Measurements from ENCODE around the gene PPARD. TPM values are rescaled to one million over a fixed set of nuclear protein-coding genes. Genes with fewer than 3 reads are reported as not detected.

PPARD gene
- total and polyA plus RNA-seq, 2 of the 13 experiments (the other 11 are each of a cell fraction or from before 2014, with no cell fraction given): 6.1 to 13.3 TPM

DNA sequence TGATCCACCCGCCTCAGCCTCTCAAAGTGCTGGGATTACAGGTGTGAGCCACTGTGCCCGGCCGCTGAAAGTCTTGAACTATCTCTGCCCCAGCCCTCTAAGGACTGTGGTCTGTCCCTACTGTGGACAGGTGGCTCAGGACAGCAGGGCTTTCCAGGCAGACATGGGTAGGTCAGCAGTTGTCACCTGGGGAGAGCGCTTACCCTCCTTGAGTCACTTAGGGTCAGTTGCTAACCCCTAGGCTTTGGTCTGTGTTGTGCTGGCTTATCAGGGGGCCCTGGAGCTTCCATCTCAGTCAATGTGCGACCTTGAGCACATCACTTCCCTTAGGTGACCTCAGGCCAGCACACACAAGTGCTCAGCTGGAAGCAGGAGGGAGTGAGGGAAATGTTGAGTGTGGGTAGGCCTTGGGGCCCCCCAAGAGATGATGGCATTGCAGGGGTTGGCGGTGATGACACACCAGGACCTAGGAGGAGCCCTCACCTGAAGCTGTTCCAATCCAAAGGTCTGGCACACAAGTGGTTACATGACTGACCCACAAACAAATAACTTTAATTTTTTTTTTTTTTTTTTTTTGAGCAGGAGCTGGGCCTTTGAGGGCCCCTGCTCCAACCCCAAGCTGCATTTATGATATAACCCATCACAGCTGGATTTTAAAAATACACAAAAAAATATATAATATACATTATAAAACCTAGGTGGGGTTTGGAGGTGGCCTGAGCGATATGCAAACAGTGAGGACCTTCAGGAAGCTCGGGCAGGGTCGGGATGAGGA lies 130.9 kb downstream of the PPARD start (continued):
- TF ChIP-seq, protein P1, sequence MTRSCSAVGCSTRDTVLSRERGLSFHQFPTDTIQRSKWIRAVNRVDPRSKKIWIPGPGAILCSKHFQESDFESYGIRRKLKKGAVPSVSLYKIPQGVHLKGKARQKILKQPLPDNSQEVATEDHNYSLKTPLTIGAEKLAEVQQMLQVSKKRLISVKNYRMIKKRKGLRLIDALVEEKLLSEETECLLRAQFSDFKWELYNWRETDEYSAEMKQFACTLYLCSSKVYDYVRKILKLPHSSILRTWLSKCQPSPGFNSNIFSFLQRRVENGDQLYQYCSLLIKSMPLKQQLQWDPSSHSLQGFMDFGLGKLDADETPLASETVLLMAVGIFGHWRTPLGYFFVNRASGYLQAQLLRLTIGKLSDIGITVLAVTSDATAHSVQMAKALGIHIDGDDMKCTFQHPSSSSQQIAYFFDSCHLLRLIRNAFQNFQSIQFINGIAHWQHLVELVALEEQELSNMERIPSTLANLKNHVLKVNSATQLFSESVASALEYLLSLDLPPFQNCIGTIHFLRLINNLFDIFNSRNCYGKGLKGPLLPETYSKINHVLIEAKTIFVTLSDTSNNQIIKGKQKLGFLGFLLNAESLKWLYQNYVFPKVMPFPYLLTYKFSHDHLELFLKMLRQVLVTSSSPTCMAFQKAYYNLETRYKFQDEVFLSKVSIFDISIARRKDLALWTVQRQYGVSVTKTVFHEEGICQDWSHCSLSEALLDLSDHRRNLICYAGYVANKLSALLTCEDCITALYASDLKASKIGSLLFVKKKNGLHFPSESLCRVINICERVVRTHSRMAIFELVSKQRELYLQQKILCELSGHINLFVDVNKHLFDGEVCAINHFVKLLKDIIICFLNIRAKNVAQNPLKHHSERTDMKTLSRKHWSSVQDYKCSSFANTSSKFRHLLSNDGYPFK (CRISPR knock-in tag; IDR thresholded peaks at IDR 0.05; ENCODE audit: borderline replicate concordance): no peak
- TF ChIP-seq ZMAT3 (CRISPR knock-in tag; conservative IDR thresholded peaks at IDR 0.05) (no peak), SAP130 (CRISPR knock-in tag; IDR thresholded peaks at IDR 0.05; ENCODE audit: low read depth) (peak; percentile 37; the same call in 1 of the 2 replicates), DMAP1 (CRISPR knock-in tag; IDR thresholded peaks at IDR 0.05) (no peak), RXRA (CRISPR knock-in tag; IDR thresholded peaks at IDR 0.05) (peak; percentile 87), KDM2A (CRISPR knock-in tag; IDR thresholded peaks at IDR 0.05; ENCODE audit: borderline replicate concordance, low read depth) (0 out of 2 replicates have a peak, but pooled peaks have one; percentile 18), NR2F1 (CRISPR knock-in tag; IDR thresholded peaks at IDR 0.05) (0 out of 4 replicates have a peak, but pooled peaks of 1 of the 2 experiments have one; percentile 14), RFXAP (CRISPR knock-in tag; IDR thresholded peaks at IDR 0.05; ENCODE audit: borderline replicate concordance) (peak; percentile 48; the same call in 1 of the 2 replicates), GABPB1 (CRISPR knock-in tag; IDR thresholded peaks at IDR 0.05) (0 out of 2 replicates have a peak, but pooled peaks have one; percentile 7), BORCS8-MEF2B (CRISPR knock-in tag; IDR thresholded peaks at IDR 0.05) (peak; percentile 62; the same call in 1 of the 2 replicates), PHF21A (CRISPR knock-in tag; IDR thresholded peaks at IDR 0.05) (0 out of 2 replicates have a peak, but pooled peaks have one; percentile 21), YY1 (IDR thresholded peaks at IDR 0.05; ENCODE audit: insufficient read depth, insufficient replicate concordance, low read depth, low read length) (no peak), PHF8 (CRISPR knock-in tag; IDR thresholded peaks at IDR 0.05) (0 out of 2 replicates have a peak, but pooled peaks have one; percentile 39)
- TF ChIP-seq, protein P2, sequence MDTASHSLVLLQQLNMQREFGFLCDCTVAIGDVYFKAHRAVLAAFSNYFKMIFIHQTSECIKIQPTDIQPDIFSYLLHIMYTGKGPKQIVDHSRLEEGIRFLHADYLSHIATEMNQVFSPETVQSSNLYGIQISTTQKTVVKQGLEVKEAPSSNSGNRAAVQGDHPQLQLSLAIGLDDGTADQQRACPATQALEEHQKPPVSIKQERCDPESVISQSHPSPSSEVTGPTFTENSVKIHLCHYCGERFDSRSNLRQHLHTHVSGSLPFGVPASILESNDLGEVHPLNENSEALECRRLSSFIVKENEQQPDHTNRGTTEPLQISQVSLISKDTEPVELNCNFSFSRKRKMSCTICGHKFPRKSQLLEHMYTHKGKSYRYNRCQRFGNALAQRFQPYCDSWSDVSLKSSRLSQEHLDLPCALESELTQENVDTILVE (CRISPR knock-in tag; IDR thresholded peaks at IDR 0.05): peak; percentile 22; the same call in 1 of the 2 replicates
- TF ChIP-seq, protein P3, sequence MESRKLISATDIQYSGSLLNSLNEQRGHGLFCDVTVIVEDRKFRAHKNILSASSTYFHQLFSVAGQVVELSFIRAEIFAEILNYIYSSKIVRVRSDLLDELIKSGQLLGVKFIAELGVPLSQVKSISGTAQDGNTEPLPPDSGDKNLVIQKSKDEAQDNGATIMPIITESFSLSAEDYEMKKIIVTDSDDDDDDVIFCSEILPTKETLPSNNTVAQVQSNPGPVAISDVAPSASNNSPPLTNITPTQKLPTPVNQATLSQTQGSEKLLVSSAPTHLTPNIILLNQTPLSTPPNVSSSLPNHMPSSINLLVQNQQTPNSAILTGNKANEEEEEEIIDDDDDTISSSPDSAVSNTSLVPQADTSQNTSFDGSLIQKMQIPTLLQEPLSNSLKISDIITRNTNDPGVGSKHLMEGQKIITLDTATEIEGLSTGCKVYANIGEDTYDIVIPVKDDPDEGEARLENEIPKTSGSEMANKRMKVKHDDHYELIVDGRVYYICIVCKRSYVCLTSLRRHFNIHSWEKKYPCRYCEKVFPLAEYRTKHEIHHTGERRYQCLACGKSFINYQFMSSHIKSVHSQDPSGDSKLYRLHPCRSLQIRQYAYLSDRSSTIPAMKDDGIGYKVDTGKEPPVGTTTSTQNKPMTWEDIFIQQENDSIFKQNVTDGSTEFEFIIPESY (CRISPR knock-in tag; IDR thresholded peaks at IDR 0.05): peak; percentile 33; the same call in 1 of the 2 replicates
- TF ChIP-seq, protein P4, sequence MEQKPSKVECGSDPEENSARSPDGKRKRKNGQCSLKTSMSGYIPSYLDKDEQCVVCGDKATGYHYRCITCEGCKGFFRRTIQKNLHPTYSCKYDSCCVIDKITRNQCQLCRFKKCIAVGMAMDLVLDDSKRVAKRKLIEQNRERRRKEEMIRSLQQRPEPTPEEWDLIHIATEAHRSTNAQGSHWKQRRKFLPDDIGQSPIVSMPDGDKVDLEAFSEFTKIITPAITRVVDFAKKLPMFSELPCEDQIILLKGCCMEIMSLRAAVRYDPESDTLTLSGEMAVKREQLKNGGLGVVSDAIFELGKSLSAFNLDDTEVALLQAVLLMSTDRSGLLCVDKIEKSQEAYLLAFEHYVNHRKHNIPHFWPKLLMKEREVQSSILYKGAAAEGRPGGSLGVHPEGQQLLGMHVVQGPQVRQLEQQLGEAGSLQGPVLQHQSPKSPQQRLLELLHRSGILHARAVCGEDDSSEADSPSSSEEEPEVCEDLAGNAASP (CRISPR knock-in tag; IDR thresholded peaks at IDR 0.05; ENCODE audit: borderline replicate concordance): peak; percentile 97
- TF ChIP-seq, protein P5, sequence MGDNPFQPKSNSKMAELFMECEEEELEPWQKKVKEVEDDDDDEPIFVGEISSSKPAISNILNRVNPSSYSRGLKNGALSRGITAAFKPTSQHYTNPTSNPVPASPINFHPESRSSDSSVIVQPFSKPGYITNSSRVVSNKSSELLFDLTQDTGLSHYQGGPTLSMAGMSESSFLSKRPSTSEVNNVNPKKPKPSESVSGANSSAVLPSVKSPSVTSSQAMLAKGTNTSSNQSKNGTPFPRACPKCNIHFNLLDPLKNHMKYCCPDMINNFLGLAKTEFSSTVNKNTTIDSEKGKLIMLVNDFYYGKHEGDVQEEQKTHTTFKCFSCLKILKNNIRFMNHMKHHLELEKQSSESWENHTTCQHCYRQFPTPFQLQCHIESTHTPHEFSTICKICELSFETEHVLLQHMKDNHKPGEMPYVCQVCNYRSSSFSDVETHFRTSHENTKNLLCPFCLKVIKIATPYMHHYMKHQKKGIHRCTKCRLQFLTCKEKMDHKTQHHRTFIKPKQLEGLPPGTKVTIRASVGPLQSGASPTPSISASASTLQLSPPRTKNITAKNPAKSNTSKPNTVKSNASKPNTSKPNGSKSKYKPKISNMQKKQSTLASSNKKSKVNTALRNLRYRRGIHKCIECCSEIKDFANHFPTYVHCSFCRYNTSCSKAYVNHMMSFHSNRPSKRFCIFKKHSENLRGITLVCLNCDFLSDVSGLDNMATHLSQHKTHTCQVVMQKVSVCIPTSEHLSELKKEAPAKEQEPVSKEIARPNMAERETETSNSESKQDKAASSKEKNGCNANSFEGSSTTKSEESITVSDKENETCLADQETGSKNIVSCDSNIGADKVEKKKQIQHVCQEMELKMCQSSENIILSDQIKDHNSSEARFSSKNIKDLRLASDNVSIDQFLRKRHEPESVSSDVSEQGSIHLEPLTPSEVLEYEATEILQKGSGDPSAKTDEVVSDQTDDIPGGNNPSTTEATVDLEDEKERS (CRISPR knock-in tag; IDR thresholded peaks at IDR 0.05): 0 out of 2 replicates have a peak, but pooled peaks have one; percentile 13

Data from HepG2 (cell line).